ENCODE results near the gene PILRB. TPM values are rescaled to one million over a fixed set of nuclear protein-coding genes. Genes with fewer than 3 reads are reported as not detected.
"Not testable (repeated sequence)": the region's sequence is repeated elsewhere in the genome, so short reads cannot be mapped to it uniquely, and the experiment has no call there.

Gene PILRB
- total and polyA plus RNA-seq, 9 of the 15 experiments (the other 6 are each of a cell fraction or from before 2014, with no cell fraction given) = 6.2 to 94.6 (median 37.0) TPM

GRCh38 chr7:100344560-100345287 lies 13.2 kb upstream of the PILRB start (continued):
- TF ChIP-seq, protein P1, sequence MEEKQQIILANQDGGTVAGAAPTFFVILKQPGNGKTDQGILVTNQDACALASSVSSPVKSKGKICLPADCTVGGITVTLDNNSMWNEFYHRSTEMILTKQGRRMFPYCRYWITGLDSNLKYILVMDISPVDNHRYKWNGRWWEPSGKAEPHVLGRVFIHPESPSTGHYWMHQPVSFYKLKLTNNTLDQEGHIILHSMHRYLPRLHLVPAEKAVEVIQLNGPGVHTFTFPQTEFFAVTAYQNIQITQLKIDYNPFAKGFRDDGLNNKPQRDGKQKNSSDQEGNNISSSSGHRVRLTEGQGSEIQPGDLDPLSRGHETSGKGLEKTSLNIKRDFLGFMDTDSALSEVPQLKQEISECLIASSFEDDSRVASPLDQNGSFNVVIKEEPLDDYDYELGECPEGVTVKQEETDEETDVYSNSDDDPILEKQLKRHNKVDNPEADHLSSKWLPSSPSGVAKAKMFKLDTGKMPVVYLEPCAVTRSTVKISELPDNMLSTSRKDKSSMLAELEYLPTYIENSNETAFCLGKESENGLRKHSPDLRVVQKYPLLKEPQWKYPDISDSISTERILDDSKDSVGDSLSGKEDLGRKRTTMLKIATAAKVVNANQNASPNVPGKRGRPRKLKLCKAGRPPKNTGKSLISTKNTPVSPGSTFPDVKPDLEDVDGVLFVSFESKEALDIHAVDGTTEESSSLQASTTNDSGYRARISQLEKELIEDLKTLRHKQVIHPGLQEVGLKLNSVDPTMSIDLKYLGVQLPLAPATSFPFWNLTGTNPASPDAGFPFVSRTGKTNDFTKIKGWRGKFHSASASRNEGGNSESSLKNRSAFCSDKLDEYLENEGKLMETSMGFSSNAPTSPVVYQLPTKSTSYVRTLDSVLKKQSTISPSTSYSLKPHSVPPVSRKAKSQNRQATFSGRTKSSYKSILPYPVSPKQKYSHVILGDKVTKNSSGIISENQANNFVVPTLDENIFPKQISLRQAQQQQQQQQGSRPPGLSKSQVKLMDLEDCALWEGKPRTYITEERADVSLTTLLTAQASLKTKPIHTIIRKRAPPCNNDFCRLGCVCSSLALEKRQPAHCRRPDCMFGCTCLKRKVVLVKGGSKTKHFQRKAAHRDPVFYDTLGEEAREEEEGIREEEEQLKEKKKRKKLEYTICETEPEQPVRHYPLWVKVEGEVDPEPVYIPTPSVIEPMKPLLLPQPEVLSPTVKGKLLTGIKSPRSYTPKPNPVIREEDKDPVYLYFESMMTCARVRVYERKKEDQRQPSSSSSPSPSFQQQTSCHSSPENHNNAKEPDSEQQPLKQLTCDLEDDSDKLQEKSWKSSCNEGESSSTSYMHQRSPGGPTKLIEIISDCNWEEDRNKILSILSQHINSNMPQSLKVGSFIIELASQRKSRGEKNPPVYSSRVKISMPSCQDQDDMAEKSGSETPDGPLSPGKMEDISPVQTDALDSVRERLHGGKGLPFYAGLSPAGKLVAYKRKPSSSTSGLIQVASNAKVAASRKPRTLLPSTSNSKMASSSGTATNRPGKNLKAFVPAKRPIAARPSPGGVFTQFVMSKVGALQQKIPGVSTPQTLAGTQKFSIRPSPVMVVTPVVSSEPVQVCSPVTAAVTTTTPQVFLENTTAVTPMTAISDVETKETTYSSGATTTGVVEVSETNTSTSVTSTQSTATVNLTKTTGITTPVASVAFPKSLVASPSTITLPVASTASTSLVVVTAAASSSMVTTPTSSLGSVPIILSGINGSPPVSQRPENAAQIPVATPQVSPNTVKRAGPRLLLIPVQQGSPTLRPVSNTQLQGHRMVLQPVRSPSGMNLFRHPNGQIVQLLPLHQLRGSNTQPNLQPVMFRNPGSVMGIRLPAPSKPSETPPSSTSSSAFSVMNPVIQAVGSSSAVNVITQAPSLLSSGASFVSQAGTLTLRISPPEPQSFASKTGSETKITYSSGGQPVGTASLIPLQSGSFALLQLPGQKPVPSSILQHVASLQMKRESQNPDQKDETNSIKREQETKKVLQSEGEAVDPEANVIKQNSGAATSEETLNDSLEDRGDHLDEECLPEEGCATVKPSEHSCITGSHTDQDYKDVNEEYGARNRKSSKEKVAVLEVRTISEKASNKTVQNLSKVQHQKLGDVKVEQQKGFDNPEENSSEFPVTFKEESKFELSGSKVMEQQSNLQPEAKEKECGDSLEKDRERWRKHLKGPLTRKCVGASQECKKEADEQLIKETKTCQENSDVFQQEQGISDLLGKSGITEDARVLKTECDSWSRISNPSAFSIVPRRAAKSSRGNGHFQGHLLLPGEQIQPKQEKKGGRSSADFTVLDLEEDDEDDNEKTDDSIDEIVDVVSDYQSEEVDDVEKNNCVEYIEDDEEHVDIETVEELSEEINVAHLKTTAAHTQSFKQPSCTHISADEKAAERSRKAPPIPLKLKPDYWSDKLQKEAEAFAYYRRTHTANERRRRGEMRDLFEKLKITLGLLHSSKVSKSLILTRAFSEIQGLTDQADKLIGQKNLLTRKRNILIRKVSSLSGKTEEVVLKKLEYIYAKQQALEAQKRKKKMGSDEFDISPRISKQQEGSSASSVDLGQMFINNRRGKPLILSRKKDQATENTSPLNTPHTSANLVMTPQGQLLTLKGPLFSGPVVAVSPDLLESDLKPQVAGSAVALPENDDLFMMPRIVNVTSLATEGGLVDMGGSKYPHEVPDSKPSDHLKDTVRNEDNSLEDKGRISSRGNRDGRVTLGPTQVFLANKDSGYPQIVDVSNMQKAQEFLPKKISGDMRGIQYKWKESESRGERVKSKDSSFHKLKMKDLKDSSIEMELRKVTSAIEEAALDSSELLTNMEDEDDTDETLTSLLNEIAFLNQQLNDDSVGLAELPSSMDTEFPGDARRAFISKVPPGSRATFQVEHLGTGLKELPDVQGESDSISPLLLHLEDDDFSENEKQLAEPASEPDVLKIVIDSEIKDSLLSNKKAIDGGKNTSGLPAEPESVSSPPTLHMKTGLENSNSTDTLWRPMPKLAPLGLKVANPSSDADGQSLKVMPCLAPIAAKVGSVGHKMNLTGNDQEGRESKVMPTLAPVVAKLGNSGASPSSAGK (IDR thresholded peaks at IDR 0.05) = 0 out of 2 replicates have a peak, but pooled peaks have one; percentile 8
- TF ChIP-seq ZNF639 (CRISPR knock-in tag; conservative IDR thresholded peaks at IDR 0.05 in 1 of 2, IDR thresholded peaks at IDR 0.05 in 1 of 2) (peak in 1 of 2 experiments; percentile 37; a peak in 1 of 4 replicates), MNT (conservative IDR thresholded peaks at IDR 0.05) (peak; percentile 85 to 91), GATA2 (CRISPR knock-in tag; IDR thresholded peaks at IDR 0.05) (peak; percentile 41; the same call in 1 of the 2 replicates), ATF1 (tag; IDR thresholded peaks at IDR 0.05) (peak; percentile 88), CREM (IDR thresholded peaks at IDR 0.05; ENCODE audit: low read depth) (peak; percentile 77), TAL1 (IDR thresholded peaks at IDR 0.05) (0 out of 2 replicates have a peak, but pooled peaks have one; percentile 21)
- TF ChIP-seq, protein P2, sequence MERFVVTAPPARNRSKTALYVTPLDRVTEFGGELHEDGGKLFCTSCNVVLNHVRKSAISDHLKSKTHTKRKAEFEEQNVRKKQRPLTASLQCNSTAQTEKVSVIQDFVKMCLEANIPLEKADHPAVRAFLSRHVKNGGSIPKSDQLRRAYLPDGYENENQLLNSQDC (CRISPR knock-in tag; IDR thresholded peaks at IDR 0.05) = 0 out of 2 replicates have a peak, but pooled peaks have one; percentile 19
- not testable (repeated sequence) for TF ChIP-seq ATF1 (CRISPR knock-in tag; IDR thresholded peaks at IDR 0.05)
